NCI-H82 (cell line): ENCODE results near the gene EGLN1.
A peak's percentile ranks its signal among the peaks of the same experiment; 100 is the strongest.

Experiments
- DNase-seq: peaks from one replicate; lab custom pipeline; 2025; lab: John Stamatoyannopoulos, UW

EGLN1 gene

DNA sequence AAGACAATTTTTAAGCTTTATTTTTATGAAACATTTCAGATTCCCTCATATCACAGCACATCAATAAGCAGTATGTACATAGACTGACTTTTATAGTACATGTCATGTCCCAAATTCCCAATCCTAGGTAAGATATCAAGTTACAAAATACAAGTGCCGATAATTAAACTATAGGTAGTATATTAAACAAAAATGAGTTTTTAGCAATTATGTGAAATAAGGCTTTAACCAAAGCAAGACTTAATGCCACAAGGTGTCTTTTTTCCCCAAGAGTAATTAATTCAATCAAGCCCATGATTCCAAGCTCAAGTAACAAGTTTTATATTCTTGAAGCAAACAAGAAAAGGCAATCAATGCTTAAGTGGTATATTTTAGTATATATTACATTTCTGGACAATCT, 89.3 kb downstream of the EGLN1 start:
- no peak for DNase-seq

DNA sequence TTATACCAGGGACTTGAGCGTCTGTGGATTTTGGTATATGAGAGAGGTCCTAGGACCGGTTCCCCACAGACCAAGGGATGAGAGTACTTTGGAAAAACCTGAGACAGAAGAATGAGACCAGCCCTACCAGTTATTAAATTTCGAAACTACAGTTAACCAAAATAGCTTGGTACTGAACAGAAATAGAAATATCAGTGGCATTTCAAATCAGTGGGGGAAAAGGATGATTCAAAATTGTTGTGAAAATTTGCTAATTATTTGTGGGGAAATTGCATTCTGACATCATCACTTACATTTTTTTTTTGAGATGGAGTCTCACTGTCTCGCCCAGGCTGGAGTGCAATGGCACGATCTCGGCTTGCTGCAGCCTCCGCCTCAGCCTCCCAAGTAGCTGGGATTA, 92.6 kb downstream of the EGLN1 start:
- no peak for DNase-seq

DNA sequence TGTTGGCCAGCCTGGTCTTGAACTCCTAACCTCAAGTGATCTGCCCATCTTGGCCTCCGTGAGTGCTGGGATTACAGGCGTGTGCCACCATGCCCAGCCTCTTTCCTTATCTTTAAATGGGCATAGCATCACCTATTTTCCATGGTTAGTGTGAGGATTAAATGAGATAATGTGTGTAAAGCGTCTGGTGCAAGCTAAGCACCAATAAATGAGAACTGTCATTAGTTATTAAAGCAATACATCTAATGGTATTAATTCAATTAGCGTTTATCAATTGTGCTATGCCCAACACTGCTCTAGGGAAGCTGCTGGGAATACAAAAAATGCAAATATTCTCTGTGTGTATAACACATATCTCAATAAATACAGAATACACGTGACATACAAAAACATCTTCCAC, 94.5 kb downstream of the EGLN1 start:
- no peak for DNase-seq

DNA sequence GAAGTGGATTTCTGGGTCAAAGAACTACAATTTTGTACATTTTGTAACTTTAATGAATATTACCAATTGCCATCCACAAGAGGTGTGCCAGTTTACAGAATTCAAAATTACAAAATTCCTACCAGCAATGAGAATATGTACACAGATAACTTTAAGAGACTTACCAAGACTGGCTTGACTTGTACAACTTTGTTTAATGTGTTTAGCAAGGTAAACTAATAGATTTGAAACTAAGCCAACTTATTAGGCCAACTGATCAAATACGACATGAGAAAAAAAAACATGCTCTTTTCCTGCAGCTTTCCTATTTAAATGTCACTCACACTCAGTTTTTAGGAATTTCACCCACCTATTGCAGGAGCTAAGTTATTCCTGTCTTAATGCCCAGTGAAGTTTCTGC, 95.8 kb downstream of the EGLN1 start:
- no peak for DNase-seq

DNA sequence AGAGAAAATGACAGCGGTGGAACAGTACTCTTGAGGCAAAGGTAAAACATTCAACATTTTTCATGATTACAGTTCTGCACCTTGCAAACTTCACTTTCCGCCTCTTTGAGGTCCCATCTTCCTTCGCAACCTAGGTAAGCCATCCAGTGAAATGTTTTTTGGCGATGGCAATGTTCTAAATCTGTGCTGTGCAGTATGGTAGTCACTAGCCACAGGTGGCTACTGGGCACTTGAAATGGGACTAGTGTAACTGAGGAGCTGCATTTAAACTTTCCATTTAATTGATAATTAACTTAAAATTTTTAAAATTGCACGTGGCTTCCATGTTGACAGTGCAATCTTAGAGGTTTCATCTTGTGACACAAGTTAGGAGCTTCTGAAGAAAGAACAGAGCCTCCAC, 97.4 kb downstream of the EGLN1 start:
- DNase-seq: no peak

DNA sequence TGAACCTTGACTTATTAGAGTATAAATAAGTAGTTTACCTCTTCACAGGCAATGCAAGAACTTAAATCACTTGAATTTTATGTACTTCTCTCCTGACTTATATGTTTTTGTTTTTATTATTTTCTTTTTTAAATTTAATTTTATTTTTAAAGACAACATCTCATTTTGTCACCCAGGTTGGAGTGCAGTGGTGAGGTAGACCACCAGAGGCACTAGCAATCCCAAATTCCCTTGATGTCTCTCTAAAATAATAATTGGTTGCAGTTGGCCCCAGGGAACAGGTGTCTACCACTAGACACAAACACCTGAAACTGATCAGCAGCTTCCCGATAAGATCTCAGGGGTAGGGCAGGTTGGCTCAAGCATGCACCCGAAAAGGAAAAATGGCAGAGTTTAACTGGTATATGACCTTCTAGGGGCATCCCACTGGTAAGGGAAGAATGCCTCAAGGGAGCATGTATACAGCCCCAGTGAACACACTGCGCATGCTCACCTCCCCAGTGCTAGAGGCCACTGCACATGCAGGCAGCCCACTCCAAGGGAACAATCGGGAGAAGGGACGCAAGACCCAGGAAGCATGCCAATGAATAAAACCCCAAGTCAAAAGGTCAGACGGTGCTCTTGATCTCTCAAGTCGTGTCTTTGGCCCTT, 99.1 kb downstream of the EGLN1 start:
- DNase-seq: no peak

DNA sequence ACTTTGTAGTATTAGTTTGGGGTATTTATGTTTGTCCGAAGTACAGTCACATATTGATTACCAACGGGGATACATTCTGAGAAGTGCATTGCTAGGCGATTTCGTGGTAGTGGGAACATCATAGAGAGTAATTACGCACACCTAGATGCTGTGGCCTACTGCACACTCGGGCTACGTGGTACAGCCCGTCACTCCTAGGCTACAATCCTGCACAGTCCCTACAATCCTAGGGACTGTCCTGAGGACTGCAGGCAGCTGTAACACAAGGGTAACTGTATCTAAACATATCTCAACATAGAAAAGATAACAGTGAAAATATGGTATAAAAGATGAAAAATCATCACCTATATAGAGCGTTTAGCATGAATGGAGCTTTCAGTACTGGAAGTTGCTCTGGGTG, 103.0 kb downstream of the EGLN1 start:
- DNase-seq: no peak

DNA sequence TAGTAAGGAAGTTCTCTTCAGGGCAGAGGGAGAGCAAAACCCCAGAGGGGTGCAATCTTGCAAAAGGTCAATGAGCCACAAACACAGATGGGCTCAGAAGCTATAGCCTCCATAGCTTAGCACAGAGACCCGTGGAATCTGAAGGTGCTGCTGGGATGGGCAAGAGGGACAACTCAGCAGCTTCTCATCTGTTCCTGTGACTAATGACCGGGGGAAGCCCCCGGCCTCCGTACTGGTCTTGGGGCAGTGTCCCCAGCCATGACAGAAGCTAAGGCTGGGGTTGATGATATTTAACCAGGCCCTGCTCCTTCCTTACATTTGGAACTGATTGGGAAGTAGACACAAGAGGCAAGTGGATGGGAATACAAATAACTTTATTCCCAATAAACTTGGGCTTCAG, 103.5 kb downstream of the EGLN1 start:
- DNase-seq: no peak

DNA sequence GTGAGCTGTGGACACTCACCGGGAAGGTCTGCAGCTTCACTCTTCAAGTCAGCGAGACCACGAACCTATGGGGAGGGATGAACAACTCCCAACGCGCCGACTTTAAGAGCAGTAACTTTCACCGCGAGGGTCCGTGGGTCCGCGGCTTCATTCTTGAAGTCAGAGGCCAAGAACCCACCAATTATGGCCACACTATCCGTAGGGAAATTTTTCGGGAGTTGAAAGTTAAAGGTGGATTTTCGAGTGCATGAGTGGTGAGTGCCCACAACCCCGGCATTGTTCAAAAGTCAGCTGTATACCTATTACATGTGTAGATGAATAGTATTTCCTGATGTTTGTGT, 104.1 kb downstream of the EGLN1 start:
- no peak for DNase-seq

DNA sequence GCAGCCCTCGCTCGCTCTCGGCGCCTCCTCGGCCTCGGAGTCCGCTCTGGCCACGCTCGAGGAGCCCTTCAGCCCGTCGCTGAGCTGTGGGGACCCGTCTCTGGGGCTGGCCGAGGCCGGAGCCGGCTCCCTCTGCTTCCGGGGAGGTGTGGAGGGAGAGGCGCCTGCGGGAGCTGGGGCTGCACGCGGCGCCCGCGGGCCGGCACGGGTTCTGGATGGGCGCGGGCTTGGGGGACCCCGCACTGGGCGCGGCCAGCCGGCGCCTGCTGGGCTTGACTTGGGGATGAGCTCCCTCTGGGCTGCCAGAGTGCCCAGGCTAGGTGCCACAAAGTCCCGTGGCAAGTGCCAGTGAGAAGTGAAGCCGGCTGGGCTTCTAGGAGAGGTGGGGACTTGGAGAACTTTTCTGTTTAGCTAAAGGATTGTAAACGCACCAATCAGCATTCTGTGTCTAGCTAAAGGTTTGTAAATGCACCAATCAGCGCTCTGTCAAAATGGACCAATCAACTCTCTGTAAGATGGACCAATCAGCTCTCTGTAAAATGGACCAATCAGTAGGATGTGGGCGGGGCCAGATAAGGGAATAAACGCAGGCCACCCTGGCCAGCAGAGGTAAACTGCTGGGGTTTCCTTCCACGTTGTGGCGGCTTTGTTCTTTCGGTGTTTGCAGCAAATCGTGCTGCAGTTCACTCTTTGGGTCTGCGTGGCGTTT, 104.6 kb downstream of the EGLN1 start:
- DNase-seq: no peak

DNA sequence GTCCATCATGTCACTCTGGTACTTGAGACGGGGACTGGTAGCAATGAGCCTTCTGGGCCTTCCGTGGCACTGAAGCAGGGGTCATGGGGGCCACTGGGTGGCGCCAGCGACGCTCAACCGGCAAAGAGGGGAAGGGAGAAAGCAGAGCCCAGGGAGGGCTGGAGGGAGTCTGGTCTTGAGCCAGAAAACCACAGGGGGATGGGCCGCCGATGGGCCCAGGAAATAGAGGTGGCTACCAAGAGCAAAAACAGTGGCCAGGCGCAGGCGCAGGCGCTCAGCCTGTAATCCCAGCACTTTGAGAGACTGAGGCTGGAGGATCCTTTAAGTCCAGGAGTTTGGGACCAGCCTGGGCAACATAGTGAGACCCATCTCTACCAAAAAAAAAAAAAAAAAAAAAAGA, 106.2 kb downstream of the EGLN1 start:
- DNase-seq: peak; percentile 76
